ENCODE results near the gene CELF5. TPM values are rescaled to one million over a fixed set of nuclear protein-coding genes. Genes with fewer than 3 reads are reported as not detected.

CELF5 gene
- total and polyA plus RNA-seq, 2 experiments from 2014 or later = 5.6 to 10.6 TPM

DNA sequence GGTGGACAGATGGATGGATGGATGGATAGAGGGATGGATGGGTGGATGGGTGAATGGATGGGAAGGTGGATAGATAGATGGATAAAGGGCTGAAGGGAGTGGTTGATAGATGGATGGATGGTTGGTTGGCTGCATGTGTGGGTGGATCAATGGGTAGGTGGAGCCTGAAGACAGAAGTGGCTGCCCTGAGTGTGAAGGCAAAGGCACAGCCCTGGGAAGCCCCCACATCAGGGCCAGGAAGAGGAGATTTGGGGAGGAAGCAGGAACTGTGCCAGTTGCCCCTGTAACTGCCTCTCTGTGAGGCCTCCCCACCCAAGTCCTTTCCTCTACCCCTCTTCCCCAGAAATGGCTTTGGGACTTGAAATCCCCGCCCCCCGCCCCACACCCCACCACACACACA, 98.6 kb downstream of the CELF5 start (continued):
- TF ChIP-seq CREB1 (CRISPR knock-in tag; IDR thresholded peaks at IDR 0.05; ENCODE audit: low read depth) (no peak), POLR2AphosphoS5 (IDR thresholded peaks at IDR 0.05; ENCODE audit: low read depth) (no peak)
- TF ChIP-seq, protein P1, sequence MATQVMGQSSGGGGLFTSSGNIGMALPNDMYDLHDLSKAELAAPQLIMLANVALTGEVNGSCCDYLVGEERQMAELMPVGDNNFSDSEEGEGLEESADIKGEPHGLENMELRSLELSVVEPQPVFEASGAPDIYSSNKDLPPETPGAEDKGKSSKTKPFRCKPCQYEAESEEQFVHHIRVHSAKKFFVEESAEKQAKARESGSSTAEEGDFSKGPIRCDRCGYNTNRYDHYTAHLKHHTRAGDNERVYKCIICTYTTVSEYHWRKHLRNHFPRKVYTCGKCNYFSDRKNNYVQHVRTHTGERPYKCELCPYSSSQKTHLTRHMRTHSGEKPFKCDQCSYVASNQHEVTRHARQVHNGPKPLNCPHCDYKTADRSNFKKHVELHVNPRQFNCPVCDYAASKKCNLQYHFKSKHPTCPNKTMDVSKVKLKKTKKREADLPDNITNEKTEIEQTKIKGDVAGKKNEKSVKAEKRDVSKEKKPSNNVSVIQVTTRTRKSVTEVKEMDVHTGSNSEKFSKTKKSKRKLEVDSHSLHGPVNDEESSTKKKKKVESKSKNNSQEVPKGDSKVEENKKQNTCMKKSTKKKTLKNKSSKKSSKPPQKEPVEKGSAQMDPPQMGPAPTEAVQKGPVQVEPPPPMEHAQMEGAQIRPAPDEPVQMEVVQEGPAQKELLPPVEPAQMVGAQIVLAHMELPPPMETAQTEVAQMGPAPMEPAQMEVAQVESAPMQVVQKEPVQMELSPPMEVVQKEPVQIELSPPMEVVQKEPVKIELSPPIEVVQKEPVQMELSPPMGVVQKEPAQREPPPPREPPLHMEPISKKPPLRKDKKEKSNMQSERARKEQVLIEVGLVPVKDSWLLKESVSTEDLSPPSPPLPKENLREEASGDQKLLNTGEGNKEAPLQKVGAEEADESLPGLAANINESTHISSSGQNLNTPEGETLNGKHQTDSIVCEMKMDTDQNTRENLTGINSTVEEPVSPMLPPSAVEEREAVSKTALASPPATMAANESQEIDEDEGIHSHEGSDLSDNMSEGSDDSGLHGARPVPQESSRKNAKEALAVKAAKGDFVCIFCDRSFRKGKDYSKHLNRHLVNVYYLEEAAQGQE (IDR thresholded peaks at IDR 0.05; ENCODE audit: unreplicated experiment) = no peak
- TF ChIP-seq, protein P2, sequence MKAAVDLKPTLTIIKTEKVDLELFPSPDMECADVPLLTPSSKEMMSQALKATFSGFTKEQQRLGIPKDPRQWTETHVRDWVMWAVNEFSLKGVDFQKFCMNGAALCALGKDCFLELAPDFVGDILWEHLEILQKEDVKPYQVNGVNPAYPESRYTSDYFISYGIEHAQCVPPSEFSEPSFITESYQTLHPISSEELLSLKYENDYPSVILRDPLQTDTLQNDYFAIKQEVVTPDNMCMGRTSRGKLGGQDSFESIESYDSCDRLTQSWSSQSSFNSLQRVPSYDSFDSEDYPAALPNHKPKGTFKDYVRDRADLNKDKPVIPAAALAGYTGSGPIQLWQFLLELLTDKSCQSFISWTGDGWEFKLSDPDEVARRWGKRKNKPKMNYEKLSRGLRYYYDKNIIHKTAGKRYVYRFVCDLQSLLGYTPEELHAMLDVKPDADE (IDR thresholded peaks at IDR 0.05) = no peak

DNA sequence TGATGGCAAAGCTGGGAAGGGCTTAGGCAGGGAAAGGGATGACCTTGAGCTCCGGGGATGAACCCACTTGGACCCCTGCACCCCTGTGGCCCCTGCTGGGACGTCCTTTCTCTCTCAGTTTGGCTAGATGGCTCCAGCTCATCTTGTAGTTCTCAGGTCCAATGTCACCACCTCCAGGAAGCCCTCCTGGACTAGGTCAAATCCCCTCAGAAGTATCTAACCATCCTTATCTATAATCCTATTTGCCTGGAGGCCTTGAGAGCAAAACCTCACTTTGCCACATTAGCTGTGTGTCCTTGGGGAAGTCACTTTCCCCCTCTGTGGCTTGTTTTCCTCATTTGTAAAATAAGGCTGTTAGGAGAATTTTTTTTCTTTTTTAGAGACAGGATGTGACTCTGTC, 99.2 kb downstream of the CELF5 start:
- H3K27ac Mint-ChIP-seq = no peak overlapping the region
- H3K4me3 ChIP-seq = no peak overlapping the region
- no peaks in the 10 kb centered on the region for H3K9me3 Mint-ChIP-seq
- H3F3A ChIP-seq (replicated peaks; ENCODE audit: low read depth) = no peaks in the 10 kb centered on the region
- 0 out of 2 replicates have a peak, but pooled peaks cover 4% of the 10 kb centered on the region for H3K9me2 ChIP-seq (ENCODE audit: insufficient read depth)
- no peaks in the 10 kb centered on the region for H3K4me1 ChIP-seq (ENCODE audit: insufficient read depth)
- DNase-seq (ENCODE audit: low spot score) = no peak
- H3K4me1 Mint-ChIP-seq = no peaks in the 10 kb centered on the region
- ATAC-seq = no peak
- H3K79me2 ChIP-seq (replicated peaks; ENCODE audit: insufficient read depth) = no peaks in the 10 kb centered on the region
- H3K27ac ChIP-seq (ENCODE audit: low read depth) = no peak overlapping the region
- H3K4me2 ChIP-seq = no peak overlapping the region
- no peaks in the 10 kb centered on the region; the same call in 1 of the 2 replicates for H4K20me1 ChIP-seq (replicated peaks; ENCODE audit: insufficient read depth)
- H3K27me3 ChIP-seq (ENCODE audit: insufficient read depth) = no peaks in the 10 kb centered on the region; the same call in 1 of the 2 replicates
- H3K36me3 ChIP-seq (ENCODE audit: insufficient read depth) = no peaks in the 10 kb centered on the region
- no peaks in the 10 kb centered on the region; the same call in 2 of the 3 replicates for H3K36me3 Mint-ChIP-seq (ENCODE audit: low read depth)
- H3K4me3 Mint-ChIP-seq = no peak overlapping the region
- no peak overlapping the region for H2AFZ ChIP-seq
- H3K27me3 Mint-ChIP-seq (ENCODE audit: insufficient read depth, low read depth, poor library complexity) = peaks cover 9% of the 10 kb centered on the region
- no peak for TF ChIP-seq JUNB (IDR thresholded peaks at IDR 0.05; ENCODE audit: unreplicated experiment)
- no peak for TF ChIP-seq ZNF114 (CRISPR knock-in tag; IDR thresholded peaks at IDR 0.05)
- TF ChIP-seq, protein P3, sequence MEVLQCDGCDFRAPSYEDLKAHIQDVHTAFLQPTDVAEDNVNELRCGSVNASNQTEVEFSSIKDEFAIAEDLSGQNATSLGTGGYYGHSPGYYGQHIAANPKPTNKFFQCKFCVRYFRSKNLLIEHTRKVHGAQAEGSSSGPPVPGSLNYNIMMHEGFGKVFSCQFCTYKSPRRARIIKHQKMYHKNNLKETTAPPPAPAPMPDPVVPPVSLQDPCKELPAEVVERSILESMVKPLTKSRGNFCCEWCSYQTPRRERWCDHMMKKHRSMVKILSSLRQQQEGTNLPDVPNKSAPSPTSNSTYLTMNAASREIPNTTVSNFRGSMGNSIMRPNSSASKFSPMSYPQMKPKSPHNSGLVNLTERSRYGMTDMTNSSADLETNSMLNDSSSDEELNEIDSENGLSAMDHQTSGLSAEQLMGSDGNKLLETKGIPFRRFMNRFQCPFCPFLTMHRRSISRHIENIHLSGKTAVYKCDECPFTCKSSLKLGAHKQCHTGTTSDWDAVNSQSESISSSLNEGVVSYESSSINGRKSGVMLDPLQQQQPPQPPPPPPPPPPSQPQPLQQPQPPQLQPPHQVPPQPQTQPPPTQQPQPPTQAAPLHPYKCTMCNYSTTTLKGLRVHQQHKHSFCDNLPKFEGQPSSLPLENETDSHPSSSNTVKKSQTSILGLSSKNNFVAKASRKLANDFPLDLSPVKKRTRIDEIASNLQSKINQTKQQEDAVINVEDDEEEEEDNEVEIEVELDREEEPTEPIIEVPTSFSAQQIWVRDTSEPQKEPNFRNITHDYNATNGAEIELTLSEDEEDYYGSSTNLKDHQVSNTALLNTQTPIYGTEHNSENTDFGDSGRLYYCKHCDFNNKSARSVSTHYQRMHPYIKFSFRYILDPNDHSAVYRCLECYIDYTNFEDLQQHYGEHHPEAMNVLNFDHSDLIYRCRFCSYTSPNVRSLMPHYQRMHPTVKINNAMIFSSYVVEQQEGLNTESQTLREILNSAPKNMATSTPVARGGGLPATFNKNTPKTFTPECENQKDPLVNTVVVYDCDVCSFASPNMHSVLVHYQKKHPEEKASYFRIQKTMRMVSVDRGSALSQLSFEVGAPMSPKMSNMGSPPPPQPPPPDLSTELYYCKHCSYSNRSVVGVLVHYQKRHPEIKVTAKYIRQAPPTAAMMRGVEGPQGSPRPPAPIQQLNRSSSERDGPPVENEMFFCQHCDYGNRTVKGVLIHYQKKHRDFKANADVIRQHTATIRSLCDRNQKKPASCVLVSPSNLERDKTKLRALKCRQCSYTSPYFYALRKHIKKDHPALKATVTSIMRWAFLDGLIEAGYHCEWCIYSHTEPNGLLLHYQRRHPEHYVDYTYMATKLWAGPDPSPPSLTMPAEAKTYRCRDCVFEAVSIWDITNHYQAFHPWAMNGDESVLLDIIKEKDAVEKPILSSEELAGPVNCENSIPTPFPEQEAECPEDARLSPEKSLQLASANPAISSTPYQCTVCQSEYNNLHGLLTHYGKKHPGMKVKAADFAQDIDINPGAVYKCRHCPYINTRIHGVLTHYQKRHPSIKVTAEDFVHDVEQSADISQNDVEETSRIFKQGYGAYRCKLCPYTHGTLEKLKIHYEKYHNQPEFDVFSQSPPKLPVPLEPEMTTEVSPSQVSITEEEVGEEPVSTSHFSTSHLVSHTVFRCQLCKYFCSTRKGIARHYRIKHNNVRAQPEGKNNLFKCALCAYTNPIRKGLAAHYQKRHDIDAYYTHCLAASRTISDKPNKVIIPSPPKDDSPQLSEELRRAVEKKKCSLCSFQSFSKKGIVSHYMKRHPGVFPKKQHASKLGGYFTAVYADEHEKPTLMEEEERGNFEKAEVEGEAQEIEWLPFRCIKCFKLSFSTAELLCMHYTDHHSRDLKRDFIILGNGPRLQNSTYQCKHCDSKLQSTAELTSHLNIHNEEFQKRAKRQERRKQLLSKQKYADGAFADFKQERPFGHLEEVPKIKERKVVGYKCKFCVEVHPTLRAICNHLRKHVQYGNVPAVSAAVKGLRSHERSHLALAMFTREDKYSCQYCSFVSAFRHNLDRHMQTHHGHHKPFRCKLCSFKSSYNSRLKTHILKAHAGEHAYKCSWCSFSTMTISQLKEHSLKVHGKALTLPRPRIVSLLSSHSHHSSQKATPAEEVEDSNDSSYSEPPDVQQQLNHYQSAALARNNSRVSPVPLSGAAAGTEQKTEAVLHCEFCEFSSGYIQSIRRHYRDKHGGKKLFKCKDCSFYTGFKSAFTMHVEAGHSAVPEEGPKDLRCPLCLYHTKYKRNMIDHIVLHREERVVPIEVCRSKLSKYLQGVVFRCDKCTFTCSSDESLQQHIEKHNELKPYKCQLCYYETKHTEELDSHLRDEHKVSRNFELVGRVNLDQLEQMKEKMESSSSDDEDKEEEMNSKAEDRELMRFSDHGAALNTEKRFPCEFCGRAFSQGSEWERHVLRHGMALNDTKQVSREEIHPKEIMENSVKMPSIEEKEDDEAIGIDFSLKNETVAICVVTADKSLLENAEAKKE (CRISPR knock-in tag; IDR thresholded peaks at IDR 0.05) = no peak
- TF ChIP-seq EZH2phosphoT487 (IDR thresholded peaks at IDR 0.05; ENCODE audit: unreplicated experiment) = no peak
- TF ChIP-seq ZNF331 (CRISPR knock-in tag; IDR thresholded peaks at IDR 0.05; ENCODE audit: low read depth) = no peak
- TF ChIP-seq, protein P2 (IDR thresholded peaks at IDR 0.05) = no peak
- no peak for TF ChIP-seq NANOG (IDR thresholded peaks at IDR 0.05; ENCODE audit: borderline replicate concordance)
- TF ChIP-seq STAT1 (IDR thresholded peaks at IDR 0.05; ENCODE audit: unreplicated experiment) = no peak
- no peak for TF ChIP-seq EZH2 (IDR thresholded peaks at IDR 0.05; ENCODE audit: low read depth, unreplicated experiment)
- TF ChIP-seq CREB1 (CRISPR knock-in tag; IDR thresholded peaks at IDR 0.05; ENCODE audit: low read depth) = no peak

All from GM23338 (cell line).